Sigmoid colon (tissue), 3 donors: Measurements from ENCODE around the gene GDNF.

Experiments used
- CTCF ChIP-seq, 4 experiments: fragments of 450-650 bp in 3 of 4; fragments of 200-600 bp in 1 of 4; IDR thresholded peaks; one replicate each; pipeline ENCODE4 v1.5.1; 2016 to 2019; ENCODE audit warnings: antibody characterized with exemption in 4 of 4, mild to moderate bottlenecking in 3 of 4, moderate library complexity in 2 of 4
- POLR2A ChIP-seq, 2 donors: fragments of 450-650 bp; IDR thresholded peaks; one replicate each; pipeline ENCODE4 v1.6.1; 2016; ENCODE audit warnings: antibody characterized with exemption in 2 of 2, mild to moderate bottlenecking in 2 of 2, moderate library complexity in 2 of 2

- TF ChIP-seq CTCF (IDR thresholded peaks at IDR 0.05) = no peak
- TF ChIP-seq POLR2A (IDR thresholded peaks at IDR 0.05) = no peak
Observed at GRCh38 chr5:37787742-37788141, 52.1 kb downstream of the GDNF start.
